Amniotic stem cell (primary cell): ENCODE results near the gene PRSS1.
"Not testable (repeated sequence)": the region's sequence is repeated elsewhere in the genome, so short reads cannot be mapped to it uniquely, and the experiment has no call there.

ENCODE experiments used
- DNase-seq: peaks from one replicate; lab custom pipeline; 2025; lab: John Stamatoyannopoulos, UW

PRSS1 gene

GRCh38 chr7:142749218-142749993 lies at the start of gene PRSS1:
Gene PRSS1 (plus strand): TSS chr7:142749472. CDS start chr7:142749485, 13 bp downstream.
- DNase-seq = no peak

- DNase-seq = not testable (repeated sequence)
Observed at GRCh38 chr7:142700935-142701334, 48.3 kb upstream of the PRSS1 start.

DNA sequence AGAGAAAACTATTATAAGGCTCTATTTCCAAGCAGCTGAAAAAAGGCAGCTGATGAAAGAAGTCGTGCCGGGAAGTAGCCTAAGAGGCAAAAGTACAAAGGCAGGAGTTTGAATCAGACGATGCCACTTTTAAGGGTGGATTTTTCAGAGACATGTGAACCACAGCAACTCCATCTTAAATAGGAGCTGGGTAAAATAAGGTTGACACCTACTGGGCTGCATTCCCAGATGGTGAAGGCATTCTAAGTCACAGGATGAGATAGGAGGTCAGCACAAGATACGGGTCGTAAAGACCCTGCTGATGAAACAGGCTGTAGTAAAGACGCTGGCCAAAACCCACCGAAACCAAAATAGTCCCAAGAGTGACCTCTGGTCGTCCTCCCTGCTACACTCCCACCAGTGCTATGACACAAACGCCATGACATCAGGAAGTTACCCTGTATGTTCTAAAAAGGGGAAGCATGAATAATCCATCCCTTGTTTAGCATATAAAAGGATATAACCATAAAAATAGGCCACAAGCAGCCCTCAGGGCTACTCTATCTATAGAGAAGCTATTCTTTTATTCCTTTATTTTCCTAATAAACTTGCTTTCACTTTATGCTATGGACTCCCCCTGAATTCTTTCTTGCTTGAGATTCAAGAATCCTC lies 45.5 kb upstream of the PRSS1 start:
- no peak for DNase-seq

- not testable (repeated sequence) for DNase-seq
Observed at GRCh38 chr7:142708726-142709125, 40.5 kb upstream of the PRSS1 start.

DNA sequence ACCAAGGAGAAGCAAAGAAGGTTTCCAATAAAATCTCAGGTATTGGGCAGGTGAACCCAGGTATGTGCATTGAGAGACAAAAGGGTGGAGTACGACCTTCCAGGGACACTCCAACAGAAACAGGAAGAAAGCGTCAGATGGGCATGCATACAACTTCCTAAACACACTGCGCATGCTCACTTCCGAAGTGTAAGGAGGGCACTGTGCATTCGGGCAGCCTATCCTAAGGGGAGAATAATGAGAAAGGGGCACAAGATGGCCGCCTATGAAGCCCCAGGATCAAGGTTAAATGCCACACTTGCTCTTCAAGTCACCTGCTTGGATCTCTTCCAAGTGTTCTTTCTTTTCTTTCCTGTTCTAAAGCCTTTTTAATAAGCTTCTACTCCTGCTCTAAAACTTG lies 39.4 kb upstream of the PRSS1 start:
- no peak for DNase-seq

DNA sequence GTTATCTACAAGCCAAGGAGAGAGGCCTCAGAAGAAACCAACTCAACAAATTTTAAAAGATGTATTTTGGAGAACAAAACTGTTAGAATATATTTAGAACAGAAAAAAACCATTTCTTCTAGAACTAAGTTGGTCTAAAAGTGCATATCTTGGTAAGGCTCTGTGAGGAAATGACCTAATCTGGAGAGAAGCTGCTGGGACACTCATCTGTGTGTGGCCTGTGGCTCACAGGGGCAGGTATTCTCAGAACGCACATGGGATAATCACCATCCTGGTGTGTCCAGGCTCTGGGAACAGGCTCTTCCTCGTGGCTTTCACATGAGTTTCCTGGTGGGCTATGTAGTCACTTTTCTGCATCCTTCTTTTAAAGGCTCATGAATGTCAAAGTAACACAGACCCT lies 38.1 kb upstream of the PRSS1 start:
- no peak for DNase-seq

GRCh38 chr7:142711746-142712616 lies 37.3 kb upstream of the PRSS1 start:
- DNase-seq = no peak

DNA sequence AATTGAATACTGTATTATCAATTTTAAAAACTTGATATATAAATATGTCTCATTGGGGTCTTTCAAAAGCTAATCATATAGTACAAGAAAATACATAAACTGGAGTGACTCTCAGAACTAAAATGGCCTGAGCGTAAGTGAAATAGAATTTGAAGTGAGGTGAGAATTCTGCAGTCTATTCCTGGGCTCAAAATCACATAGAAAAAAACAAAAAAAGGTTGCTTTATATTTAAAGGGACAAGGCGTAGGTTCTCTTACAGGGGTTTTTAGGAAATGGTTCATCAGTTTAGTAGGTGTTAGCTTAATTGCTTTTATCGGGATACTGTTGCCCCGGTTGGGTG lies 36.7 kb upstream of the PRSS1 start:
- DNase-seq = no peak

GRCh38 chr7:142714375-142714774 lies 34.9 kb upstream of the PRSS1 start:
- DNase-seq = no peak

- no peak for DNase-seq
Observed at GRCh38 chr7:142716596-142716995, 32.7 kb upstream of the PRSS1 start.

- no peak for DNase-seq
Observed at GRCh38 chr7:142717453-142717852, 31.8 kb upstream of the PRSS1 start.

DNA sequence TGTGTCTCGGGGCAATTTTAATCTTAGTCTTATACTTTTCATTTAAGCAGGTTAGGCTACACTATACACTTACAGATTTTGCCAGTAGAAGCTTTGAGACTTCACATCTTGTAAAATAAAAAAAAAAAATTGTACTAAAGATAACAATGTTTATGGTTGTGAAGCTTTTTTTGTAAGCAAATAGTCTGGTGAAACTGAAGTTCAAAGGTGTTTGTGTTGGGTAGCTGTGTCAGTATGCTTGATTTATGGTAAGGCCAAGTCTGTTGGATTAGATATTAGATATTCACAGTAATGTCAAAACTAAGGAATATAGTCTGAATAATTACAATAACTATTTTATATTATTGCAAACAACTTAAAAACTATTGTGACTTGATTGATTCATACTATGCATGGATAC lies 31.0 kb upstream of the PRSS1 start:
- DNase-seq = no peak

DNA sequence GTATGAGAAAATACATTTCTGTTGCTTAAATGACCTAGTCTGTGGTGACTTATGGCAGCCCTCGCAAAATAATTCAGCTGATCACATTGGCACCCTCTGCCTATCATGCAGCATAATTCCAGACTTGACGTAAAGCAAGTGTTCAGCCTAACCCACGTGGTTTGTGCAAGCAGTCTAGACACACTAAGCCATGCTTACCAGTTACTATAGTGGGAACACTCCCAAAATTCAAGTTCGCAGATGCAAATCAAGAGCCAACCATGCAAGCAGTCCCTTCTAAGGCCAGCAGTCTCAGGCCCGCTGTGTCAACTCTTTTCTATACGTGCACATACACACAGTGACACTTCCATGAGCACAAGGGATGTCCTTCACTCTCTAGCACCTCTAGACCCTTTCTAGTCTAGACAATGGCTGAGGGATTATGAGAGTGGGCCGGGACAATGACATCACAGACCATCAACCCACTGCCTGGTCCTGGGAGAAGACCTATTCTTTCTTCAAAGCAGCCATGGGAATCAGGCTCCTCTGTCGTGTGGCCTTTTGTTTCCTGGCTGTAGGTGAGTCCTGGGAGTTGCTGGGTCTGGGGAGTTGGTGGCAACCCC lies 29.0 kb upstream of the PRSS1 start:
- no peak for DNase-seq

GRCh38 chr7:142720986-142721385 lies 28.3 kb upstream of the PRSS1 start:
- no peak for DNase-seq

DNA sequence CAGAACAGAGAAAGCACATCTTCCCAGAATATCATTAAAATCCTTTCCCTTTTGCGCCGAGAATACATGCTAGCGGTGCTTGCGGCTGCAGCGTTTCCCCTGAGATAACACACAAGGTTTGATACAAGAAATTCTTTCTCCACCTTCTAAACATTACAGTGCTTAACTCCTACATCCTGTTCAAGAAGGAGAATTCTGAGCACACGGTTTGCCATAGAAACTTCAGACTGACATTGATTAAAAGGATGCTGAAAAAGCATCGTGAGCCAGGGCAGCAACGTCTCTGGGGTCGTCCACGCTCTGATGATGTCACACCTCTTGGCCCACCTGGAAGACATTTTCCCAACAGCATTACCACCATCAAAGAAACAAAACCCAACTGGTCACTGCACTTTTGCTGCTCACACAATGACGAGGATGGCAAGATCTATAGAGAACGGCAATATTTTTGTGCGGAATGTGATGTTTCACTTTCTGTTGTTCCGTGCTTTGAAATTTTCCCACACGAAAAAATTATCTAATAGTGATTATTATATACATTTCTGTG lies 27.0 kb upstream of the PRSS1 start:
- no peak for DNase-seq

DNA sequence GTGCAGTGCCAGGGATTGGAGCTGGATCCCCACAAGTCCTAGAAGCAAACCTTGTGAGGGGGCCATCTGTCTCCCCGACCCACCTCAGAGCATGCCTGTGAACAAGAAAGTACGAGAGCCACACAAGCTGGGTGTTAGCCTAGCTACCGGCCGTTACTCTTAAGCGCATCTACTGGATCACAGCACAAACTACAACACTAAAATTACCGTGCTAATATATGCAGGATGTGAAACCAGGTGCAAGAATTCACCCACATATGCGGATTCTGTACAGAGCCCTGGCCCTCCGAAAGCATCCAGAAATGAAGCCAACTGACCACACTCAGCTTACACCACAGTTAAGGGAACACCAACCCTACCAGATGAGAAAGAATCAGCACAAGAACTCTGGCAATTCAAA lies 16.0 kb upstream of the PRSS1 start:
- no peak for DNase-seq

GRCh38 chr7:142739923-142740492 lies 9.3 kb upstream of the PRSS1 start:
- DNase-seq = no peak

DNA sequence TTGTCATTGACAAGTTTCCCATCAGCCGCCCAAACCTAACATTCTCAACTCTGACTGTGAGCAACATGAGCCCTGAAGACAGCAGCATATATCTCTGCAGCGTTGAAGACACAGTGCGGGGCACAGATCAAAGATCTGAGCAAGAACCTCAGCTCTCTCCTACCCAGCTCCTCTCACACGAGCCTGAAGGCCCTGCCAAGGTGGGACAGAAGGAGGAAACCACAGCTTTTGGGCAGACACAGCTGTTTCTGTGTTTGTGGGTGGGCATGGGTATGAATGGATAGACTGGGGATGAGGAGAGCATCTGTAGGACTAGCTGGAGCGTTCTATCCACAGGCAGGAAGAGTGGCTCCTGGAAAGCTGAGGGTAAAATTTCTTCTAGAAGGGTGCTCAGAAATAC lies 8.5 kb upstream of the PRSS1 start:
- DNase-seq = no peak

GRCh38 chr7:142741932-142742331 lies 7.3 kb upstream of the PRSS1 start:
- DNase-seq = not testable (repeated sequence)

DNA sequence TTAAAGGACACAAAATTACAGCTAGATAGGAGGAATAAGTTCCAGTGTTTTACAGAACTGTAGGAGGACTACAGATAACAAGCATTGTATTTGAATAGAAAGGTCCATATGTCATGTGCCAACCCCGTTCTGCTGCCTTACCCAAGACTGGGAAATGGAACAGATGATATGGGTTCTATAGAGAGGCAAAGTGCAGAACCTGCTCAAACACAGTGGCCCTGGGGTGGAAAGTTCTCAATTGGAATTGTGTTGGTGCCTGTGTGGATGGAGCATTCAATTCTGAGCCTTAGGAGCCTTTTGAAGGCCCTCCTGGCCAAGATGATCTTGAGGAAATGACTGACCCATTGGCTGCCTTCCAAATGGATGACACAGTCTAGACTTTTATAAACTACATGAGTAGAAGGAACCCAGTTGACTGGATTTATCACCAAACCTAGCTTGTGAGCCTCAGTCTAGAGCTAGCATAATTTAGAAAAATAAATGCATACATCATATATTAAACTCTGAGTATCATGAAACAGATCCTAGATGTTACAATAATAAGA lies 4.1 kb upstream of the PRSS1 start:
- DNase-seq = no peak

GRCh38 chr7:142745745-142746144 lies 3.5 kb upstream of the PRSS1 start:
- no peak for DNase-seq
